Sigmoid colon (tissue), 7 donors: ENCODE data around the gene ESPNL. TPM values are rescaled to one million over a fixed set of nuclear protein-coding genes. Genes with fewer than 3 reads are reported as not detected.

Source experiments
- DNase-seq: peaks from one replicate; pipeline ENCODE4 v3.0.0-alpha.2; 2019
- H3K27ac ChIP-seq, 4 donors: fragments of 200-600 bp; sonication (generic); one replicate each; pipeline ENCODE4 v1.5.1; 2016 to 2019; ENCODE audit warnings: mild to moderate bottlenecking in 1 of 4
- H3K27me3 ChIP-seq, 3 donors: fragments of 200-600 bp; sonication (generic); one replicate each; pipeline ENCODE4 v1.5.1; 2019; ENCODE audit warnings: mild to moderate bottlenecking in 1 of 3
- H3K36me3 ChIP-seq, 4 donors: fragments of 200-600 bp; sonication (generic); one replicate each; pipeline ENCODE4 v1.5.1; 2016 to 2019
- H3K4me1 ChIP-seq, 4 donors: fragments of 200-600 bp; sonication (generic); one replicate each; pipeline ENCODE4 v1.5.1; 2017 to 2019
- H3K4me3 ChIP-seq, 4 donors: fragments of 200-600 bp; sonication (generic); one replicate each; pipeline ENCODE4 v1.5.1; 2017 to 2019; ENCODE audit warnings: mild to moderate bottlenecking in 2 of 4, moderate library complexity in 1 of 4
- H3K9me3 ChIP-seq, 4 donors: fragments of 200-600 bp in 3 of 4; sonication (generic) in 3 of 4; one replicate each; pipeline versions ENCODE4 v1.5.1 to v1.6.1; 2013 to 2019
- EP300 ChIP-seq, 4 donors: sonication (generic); formaldehyde crosslinking; IDR thresholded peaks; one replicate each; pipeline ENCODE4 v1.6.1; 2017; ENCODE audit warnings: antibody characterized with exemption in 4 of 4
- POLR2A ChIP-seq, 2 donors: fragments of 450-650 bp; IDR thresholded peaks; one replicate each; pipeline ENCODE4 v1.6.1; 2016; ENCODE audit warnings: antibody characterized with exemption in 2 of 2, mild to moderate bottlenecking in 2 of 2, moderate library complexity in 2 of 2
- POLR2AphosphoS5 ChIP-seq, 4 donors: sonication (generic); formaldehyde crosslinking; IDR thresholded peaks; one replicate each; pipeline ENCODE4 v1.6.1; 2017; ENCODE audit warnings: antibody characterized with exemption in 4 of 4
- WGBS, 2 donors: extraction: QIAGEN DNeasy Blood & Tissue Kit; methylation state at CpG; one replicate each; pipeline ENCODE4 v1.1.7; 2013; 5-methylcytosine and 5-hydroxymethylcytosine counted together
- intact Hi-C: fragments of 100-400 bp; cut with DNase I; formaldehyde crosslinking; loops from one replicate; pipeline ENCODE4 v1.15.1; 2023
- polyA plus RNA-seq, 3 donors: library from polyadenylated mRNA; stranded (reverse); fragments of 200-250 nt; gene quantifications; one replicate each; pipeline ENCODE4 v1.2.3, GENCODE V29; 2013
- total RNA-seq, 4 donors: library from RNA; depleted of rRNA; stranded (reverse); fragments of >200 nt; gene quantifications; one replicate each; pipeline ENCODE4 v1.1.0, GENCODE V29; 2016
- TF ChIP-seq, protein P1 (sequence below), 4 experiments: fragments of 450-650 bp in 3 of 4; fragments of 200-600 bp in 1 of 4; IDR thresholded peaks; one replicate each; pipeline ENCODE4 v1.5.1; 2016 to 2019; ENCODE audit warnings: antibody characterized with exemption in 4 of 4, mild to moderate bottlenecking in 3 of 4, moderate library complexity in 2 of 4
- donor health status: healthy with polysubstance abuse.
- donor health status: Bipolar disorder and iron deficiency.
- donor health status: healthy.

The ESPNL gene
- total and polyA plus RNA-seq, 7 donors, result 0.36 to 2.0 (median 0.58) TPM; not detected in 3

DNA sequence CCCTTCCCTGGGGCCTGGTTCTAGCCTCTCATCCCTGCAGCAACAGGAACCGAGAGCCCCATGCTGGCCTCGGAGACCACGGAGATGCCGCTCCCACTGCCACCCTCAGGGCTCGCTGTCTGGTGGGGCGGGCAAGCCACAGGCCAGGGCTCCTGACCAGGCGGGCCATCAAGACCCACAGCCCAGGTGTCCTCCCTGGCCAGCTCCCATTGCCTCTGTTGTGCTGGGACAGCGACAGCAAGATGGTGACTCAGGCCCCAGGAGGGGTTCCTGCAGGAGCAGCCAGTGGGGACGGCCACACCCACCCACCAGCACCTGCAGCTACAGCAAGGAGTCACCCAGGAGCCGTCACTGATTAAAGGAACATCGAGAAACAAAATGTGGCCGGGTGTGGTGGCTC is 45.7 kb downstream of the ESPNL start:
- WGBS, 2 donors, result 57 to 80% methylated on average over 12 of the region's 12 CpGs
- Histone ChIP-seq H3K27me3 (no peaks in the 10 kb centered on the region), H3K36me3 (no peaks in the 10 kb centered on the region), H3K27ac (no peak overlapping the region), H3K4me3 (no peak overlapping the region), H3K4me1 (peaks cover 0 to 18% (median 10%) of the 10 kb centered on the region in 4 donors), H3K9me3 (no peaks in the 10 kb centered on the region)
- DNase-seq, result no peak
- intact Hi-C loops, result no loop called here
- TF ChIP-seq POLR2AphosphoS5 (IDR thresholded peaks at IDR 0.05) (no peak), EP300 (IDR thresholded peaks at IDR 0.05) (no peak), POLR2A (IDR thresholded peaks at IDR 0.05) (no peak)
- TF ChIP-seq, protein P1, sequence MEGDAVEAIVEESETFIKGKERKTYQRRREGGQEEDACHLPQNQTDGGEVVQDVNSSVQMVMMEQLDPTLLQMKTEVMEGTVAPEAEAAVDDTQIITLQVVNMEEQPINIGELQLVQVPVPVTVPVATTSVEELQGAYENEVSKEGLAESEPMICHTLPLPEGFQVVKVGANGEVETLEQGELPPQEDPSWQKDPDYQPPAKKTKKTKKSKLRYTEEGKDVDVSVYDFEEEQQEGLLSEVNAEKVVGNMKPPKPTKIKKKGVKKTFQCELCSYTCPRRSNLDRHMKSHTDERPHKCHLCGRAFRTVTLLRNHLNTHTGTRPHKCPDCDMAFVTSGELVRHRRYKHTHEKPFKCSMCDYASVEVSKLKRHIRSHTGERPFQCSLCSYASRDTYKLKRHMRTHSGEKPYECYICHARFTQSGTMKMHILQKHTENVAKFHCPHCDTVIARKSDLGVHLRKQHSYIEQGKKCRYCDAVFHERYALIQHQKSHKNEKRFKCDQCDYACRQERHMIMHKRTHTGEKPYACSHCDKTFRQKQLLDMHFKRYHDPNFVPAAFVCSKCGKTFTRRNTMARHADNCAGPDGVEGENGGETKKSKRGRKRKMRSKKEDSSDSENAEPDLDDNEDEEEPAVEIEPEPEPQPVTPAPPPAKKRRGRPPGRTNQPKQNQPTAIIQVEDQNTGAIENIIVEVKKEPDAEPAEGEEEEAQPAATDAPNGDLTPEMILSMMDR (IDR thresholded peaks at IDR 0.05), result no peak

DNA sequence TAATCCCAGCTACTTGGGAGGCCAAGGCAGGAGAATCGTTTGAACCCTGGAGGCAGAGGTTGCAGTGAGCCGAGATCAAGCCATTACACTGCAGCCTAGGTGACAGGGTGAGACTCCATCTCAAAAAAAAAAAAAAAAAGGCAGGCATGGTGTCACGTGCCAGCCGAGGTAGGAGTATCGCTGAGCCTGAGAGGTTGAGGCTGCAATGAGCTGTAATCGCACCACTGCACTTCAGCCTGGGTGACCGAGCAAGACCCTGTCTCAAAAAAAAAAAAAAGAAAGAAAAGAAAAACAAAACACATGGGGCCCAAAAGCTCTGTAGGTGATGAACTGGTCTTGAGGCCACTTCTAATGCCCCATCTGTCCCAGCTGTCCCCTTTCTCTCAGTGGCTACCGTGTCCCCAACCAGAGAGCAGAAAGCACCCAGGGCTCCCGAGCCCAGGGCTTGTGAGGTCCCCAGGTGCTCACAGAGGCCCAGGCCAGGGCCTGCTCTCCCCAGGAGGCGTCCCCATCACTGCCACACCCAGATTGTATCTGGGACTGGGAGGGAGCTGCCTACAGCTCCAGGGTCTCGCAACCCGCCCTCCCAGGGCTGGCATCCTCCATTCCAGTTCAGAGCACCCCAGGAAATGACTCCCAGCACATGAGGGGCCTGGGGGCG is 46.9 kb downstream of the ESPNL start:
- Histone ChIP-seq H3K4me1 (peaks cover 0 to 18% (median 10%) of the 10 kb centered on the region in 4 donors), H3K27me3 (no peaks in the 10 kb centered on the region), H3K9me3 (no peaks in the 10 kb centered on the region), H3K4me3 (no peak overlapping the region), H3K27ac (no peak overlapping the region), H3K36me3 (no peaks in the 10 kb centered on the region)
- intact Hi-C loops, result no loop called here
- DNase-seq, result no peak
- TF ChIP-seq EP300 (IDR thresholded peaks at IDR 0.05) (no peak), POLR2AphosphoS5 (IDR thresholded peaks at IDR 0.05) (no peak), POLR2A (IDR thresholded peaks at IDR 0.05) (no peak)
- TF ChIP-seq, protein P1 (IDR thresholded peaks at IDR 0.05), result no peak
- 86 to 89% methylated on average over 13 of the region's 13 CpGs for WGBS, 2 donors

DNA sequence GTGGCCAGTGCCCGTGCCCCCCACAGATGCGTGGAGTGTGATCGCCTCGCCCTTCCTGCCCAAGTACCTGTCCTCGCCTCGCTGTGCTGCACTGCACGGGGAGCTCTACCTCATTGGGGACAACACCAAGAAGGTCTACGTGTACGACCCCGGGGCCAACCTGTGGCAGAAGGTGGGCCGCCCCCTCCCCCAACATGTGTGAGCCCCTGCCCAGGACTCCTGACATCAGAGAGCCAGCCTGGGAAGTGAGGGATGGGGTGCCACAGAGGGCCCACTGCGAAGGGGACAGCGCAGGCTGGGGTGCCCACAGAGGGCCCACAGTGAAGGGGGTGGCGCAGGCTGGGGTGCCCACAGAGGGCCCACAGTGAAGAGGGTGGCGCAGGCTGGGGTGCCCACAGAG is 48.8 kb downstream of the ESPNL start:
- Histone ChIP-seq H3K27me3 (no peaks in the 10 kb centered on the region), H3K4me1 (peaks cover 0 to under 1% (median 0%) of the 10 kb centered on the region in 4 donors), H3K27ac (no peak overlapping the region), H3K4me3 (no peak overlapping the region), H3K9me3 (no peaks in the 10 kb centered on the region), H3K36me3 (no peaks in the 10 kb centered on the region)
- TF ChIP-seq, protein P1 (IDR thresholded peaks at IDR 0.05), result no peak
- TF ChIP-seq EP300 (IDR thresholded peaks at IDR 0.05) (no peak), POLR2AphosphoS5 (IDR thresholded peaks at IDR 0.05) (no peak), POLR2A (IDR thresholded peaks at IDR 0.05) (no peak)
- WGBS, 2 donors, result 94% methylated on average over 15 of the region's 15 CpGs
- intact Hi-C loops, result no loop called here
- DNase-seq, result no peak

DNA sequence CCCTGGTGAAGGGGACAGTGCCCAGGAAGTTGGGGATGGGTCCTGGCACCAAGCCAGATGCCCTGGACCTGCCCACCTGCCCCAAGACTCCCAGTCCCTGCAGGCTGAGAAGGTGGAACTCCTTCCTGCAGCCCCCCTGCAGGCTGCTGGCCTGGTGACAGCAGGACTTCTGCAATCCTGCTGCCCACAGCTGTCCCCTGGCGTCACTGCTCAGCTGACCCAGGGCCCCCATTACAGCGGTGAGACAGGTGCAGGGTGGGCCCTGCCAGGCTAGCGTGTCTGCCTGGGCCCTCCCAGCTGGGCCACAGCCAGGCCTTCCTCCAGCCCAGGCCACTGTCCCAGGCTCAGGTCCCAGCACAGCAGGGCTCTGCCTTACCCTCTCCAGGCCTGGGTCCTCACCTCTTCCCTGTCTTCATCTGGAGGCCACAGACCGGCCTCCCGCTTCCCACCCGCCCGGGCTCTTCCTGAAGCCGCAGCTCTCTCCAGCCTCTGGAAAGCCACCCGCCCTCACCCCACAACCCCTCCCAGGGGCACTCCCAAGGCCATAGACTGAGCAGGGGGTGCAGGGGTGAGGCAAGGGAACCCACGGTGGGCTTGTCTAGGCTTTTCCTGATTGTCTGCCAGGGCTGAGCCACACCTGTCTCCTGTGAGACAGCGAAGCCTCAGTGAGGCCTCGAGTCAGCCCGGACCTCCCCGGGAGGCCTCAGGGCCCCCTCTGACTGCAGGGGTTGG is 49.9 kb downstream of the ESPNL start:
- 80 to 86% methylated on average over 14 of the region's 14 CpGs for WGBS, 2 donors
- Histone ChIP-seq H3K27me3 (no peaks in the 10 kb centered on the region), H3K4me1 (no peaks in the 10 kb centered on the region), H3K9me3 (no peaks in the 10 kb centered on the region), H3K4me3 (no peak overlapping the region), H3K36me3 (no peaks in the 10 kb centered on the region), H3K27ac (no peak overlapping the region)
- no peak for TF ChIP-seq EP300 (IDR thresholded peaks at IDR 0.05)
- TF ChIP-seq, protein P1 (IDR thresholded peaks at IDR 0.05), result no peak
- TF ChIP-seq POLR2A (IDR thresholded peaks at IDR 0.05), result no peak
- no peak for TF ChIP-seq POLR2AphosphoS5 (IDR thresholded peaks at IDR 0.05)
- DNase-seq, result no peak
- intact Hi-C loops, result no loop called here
